22Rv1 (cell line): ENCODE data around the gene FAM72B.
"Not testable (repeated sequence)": the region's sequence is repeated elsewhere in the genome, so short reads cannot be mapped to it uniquely, and the experiment has no call there.

Source experiments
- ZFX ChIP-seq: fragments of 450-650 bp; IDR thresholded peaks from 2 replicates; pipeline ENCODE4 v1.6.1; 2017; ENCODE audit warnings: antibody characterized with exemption, borderline replicate concordance
- TF ChIP-seq, protein P1 (sequence below): fragments of 450-650 bp; IDR thresholded peaks from 2 replicates; pipeline ENCODE4 v1.5.1; 2017; ENCODE audit warnings: mild to moderate bottlenecking

DNA sequence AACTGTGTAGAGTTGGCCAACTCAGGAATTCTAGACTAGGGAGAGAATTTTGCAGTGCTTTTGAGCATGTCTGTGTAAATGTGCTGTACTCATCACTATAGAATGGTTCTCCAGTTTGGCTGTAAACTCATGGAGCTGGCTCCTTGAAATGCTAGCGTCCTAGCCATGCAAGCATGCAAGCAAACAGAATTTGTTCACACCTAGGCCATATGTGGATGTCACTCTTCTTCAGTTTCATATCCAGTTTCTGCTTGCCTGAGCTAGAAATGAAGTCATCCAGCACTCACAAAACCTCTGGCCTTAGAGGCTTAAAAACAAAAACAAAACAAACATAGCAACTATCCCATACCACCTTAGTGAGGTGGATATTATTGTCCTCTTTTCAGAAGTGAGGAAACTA lies 37.6 kb upstream of the FAM72B start:
- TF ChIP-seq, protein P1, sequence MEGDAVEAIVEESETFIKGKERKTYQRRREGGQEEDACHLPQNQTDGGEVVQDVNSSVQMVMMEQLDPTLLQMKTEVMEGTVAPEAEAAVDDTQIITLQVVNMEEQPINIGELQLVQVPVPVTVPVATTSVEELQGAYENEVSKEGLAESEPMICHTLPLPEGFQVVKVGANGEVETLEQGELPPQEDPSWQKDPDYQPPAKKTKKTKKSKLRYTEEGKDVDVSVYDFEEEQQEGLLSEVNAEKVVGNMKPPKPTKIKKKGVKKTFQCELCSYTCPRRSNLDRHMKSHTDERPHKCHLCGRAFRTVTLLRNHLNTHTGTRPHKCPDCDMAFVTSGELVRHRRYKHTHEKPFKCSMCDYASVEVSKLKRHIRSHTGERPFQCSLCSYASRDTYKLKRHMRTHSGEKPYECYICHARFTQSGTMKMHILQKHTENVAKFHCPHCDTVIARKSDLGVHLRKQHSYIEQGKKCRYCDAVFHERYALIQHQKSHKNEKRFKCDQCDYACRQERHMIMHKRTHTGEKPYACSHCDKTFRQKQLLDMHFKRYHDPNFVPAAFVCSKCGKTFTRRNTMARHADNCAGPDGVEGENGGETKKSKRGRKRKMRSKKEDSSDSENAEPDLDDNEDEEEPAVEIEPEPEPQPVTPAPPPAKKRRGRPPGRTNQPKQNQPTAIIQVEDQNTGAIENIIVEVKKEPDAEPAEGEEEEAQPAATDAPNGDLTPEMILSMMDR: not testable (repeated sequence)
- not testable (repeated sequence) for TF ChIP-seq ZFX
